AG04450 (cell line): ENCODE data around the gene PDIA6. TPM values are rescaled to one million over a fixed set of nuclear protein-coding genes. Genes with fewer than 3 reads are reported as not detected.

Source experiments
- CTCF ChIA-PET: fragments of 300-600, 350-600 bp; formaldehyde crosslinking; extraction: SDS; loops from one replicate; lab custom pipeline; 2022; ENCODE audit warnings: antibody characterized with exemption, inconsistent platforms; lab: Charles Lee
- POLR2A ChIA-PET: fragments of 350-600 bp; formaldehyde crosslinking; extraction: SDS; loops from one replicate; lab custom pipeline; 2021; ENCODE audit warnings: antibody characterized with exemption, inconsistent platforms; lab: Yijun Ruan, JAX
- DNase-seq: peaks from one replicate; pipeline ENCODE4 v3.0.0-alpha.2; 2011; ENCODE audit warnings: low read depth, low spot score
- H3K27ac ChIP-seq: one replicate; pipeline ENCODE4 v1.5.1; 2012; ENCODE audit warnings: low read depth, low read length, control low read depth
- H3K27me3 ChIP-seq: one replicate; pipeline ENCODE4 v1.6.0; 2012; ENCODE audit warnings: low read length; ENCODE audit not compliant: control insufficient read depth, insufficient read depth
- H3K4me3 ChIP-seq: 2 replicates; pipeline ENCODE4 v1.5.1; 2011; ENCODE audit warnings: mild to moderate bottlenecking, low read depth, low read length, control low read depth
- H3K9me3 ChIP-seq: 2 replicates; pipeline ENCODE4 v1.5.1; 2012; ENCODE audit warnings: low read length; ENCODE audit not compliant: control insufficient read depth, insufficient read depth
- CTCF ChIP-seq: IDR thresholded peaks from 2 replicates; pipeline ENCODE4 v1.5.1; 2011; ENCODE audit warnings: low read depth, low read length, control low read depth, inconsistent platforms
- polyA plus RNA-seq: library from polyadenylated mRNA; depleted of rRNA; stranded (reverse); fragments of >200 nt; gene quantifications from 2 replicates; pipeline ENCODE4 v1.2.3, GENCODE V29; 2011; rRNA removed
- small RNA-seq: library from RNA; depleted of rRNA; stranded (forward); fragments of <200 nt; gene quantifications from one replicate; pipeline ENCODE3, GENCODE V24; 2012; ENCODE audit warnings: low read depth; ENCODE audit not compliant: insufficient read length

The PDIA6 gene
- polyA plus RNA-seq, 1 experiment = 487 TPM

GRCh38 chr2:10741139-10741538, 71.4 kb downstream of the PDIA6 start:
- H3K4me3 ChIP-seq = no peak overlapping the region
- ChIA-PET POLR2A (no interaction called here), CTCF (no interaction called here)
- H3K27me3 ChIP-seq = peaks cover 9% of the 10 kb centered on the region
- DNase-seq = no peak
- no peaks in the 10 kb centered on the region; the same call in 1 of the 2 replicates for H3K9me3 ChIP-seq
- TF ChIP-seq CTCF = no peak
- H3K27ac ChIP-seq = no peak overlapping the region

DNA sequence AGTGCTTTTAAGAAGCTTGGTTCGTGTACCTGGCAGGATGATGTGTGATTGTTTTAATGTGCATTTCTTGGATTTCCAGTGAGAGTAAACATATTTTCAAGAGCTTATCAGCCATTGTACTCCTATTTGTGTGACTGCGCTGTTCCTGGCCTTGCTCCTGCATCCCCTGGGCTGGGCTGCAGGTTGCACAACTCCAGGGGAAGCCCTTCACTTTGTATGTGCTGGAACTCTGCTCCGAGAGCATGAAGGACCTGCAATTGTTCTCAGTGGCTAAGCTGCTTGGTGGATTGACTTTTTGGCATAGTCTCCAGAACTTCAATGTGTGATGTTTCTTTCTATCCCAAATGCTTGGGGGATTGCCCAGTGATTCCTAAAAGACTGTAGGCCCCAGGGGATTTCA, 72.4 kb downstream of the PDIA6 start:
- no peak for DNase-seq
- ChIA-PET CTCF (no interaction called here), POLR2A (interaction anchor here (0.6 kb wide), 1 partner anchor 111 kb away, joined by 4 read pairs; no protein-coding TSS in a partner anchor)
- Histone ChIP-seq H3K27ac (peak overlapping the region; percentile 21), H3K9me3 (no peaks in the 10 kb centered on the region; the same call in 1 of the 2 replicates), H3K4me3 (no peak overlapping the region), H3K27me3 (peaks cover 9% of the 10 kb centered on the region)
- TF ChIP-seq CTCF = no peak

DNA sequence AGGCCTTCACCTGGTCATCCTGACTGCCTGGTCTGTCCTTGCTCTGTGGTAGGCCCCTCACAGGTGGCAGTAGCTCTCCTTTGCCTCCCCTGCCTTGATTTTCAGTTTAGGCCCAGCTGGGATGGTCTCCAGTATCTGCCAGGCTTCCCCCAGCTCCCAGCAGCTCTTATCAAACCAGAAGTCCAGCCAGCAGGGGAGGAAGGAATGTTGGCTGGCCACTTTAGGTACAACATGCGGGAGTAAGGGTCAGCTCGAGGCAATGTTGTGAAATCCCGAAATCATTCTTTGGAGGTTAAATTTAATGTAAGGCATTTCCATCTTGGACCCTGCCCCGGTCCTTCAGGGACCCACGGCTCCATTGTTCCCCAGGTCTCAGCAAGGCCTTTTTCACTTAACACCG, 74.4 kb downstream of the PDIA6 start:
- no peak overlapping the region for H3K4me3 ChIP-seq
- H3K9me3 ChIP-seq = no peaks in the 10 kb centered on the region; the same call in 1 of the 2 replicates
- ChIA-PET CTCF (no interaction called here), POLR2A (no interaction called here)
- H3K27ac ChIP-seq = no peak overlapping the region
- H3K27me3 ChIP-seq = peaks cover 19% of the 10 kb centered on the region
- DNase-seq = no peak
- TF ChIP-seq CTCF = no peak

GRCh38 chr2:10733980-10734379, 78.6 kb downstream of the PDIA6 start:
- Histone ChIP-seq H3K27me3 (peaks cover 21% of the 10 kb centered on the region), H3K4me3 (no peak overlapping the region), H3K9me3 (no peaks in the 10 kb centered on the region), H3K27ac (no peak overlapping the region)
- no peak for TF ChIP-seq CTCF
- POLR2A ChIA-PET = no interaction called here
- CTCF ChIA-PET = no interaction called here
- no peak for DNase-seq

DNA sequence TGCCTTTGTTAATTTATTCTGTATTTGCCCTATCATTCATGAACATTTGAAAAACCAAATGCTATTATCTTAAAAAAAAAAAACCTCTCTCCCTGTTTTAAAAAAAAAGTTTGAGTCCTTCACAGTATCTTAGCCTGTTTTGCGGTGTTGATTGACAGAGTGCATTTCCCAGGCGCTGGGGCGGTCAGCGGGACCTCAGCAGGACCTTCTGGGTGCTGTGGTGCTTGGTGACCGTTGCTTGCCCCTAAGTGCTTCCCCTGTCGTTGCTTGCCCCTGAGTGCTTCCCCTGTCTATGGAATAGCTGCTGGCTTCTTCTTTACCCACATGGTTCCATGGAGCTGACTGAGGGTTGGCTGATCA, 79.0 kb downstream of the PDIA6 start:
- ChIA-PET POLR2A (interaction anchor here (0.7 kb wide), 1 partner anchor 44 kb away, joined by 4 read pairs; no protein-coding TSS in a partner anchor), CTCF (no interaction called here)
- no peak for TF ChIP-seq CTCF
- DNase-seq = no peak
- no peak overlapping the region for H3K4me3 ChIP-seq
- no peak overlapping the region for H3K27ac ChIP-seq
- peaks cover 21% of the 10 kb centered on the region for H3K27me3 ChIP-seq
- no peaks in the 10 kb centered on the region for H3K9me3 ChIP-seq

Small RNAs within 50 kb of the gene (small RNA-seq; reads per million reads assigned to genes)
- gene RNU7-138P (1.6 reads per million), gene RNU7-176P (not detected)

Other genes starting within 250 kb of the PDIA6 start
- gene NOL10, start 122.8 kb downstream of the PDIA6 start, polyA plus RNA-seq = 25.7 and 28.8 TPM in 2 replicates
- gene ATP6V1C2, start 91.2 kb downstream of the PDIA6 start, polyA plus RNA-seq = 0.12 and 0.14 TPM in 2 replicates
- gene KCNF1, start 99.1 kb upstream of the PDIA6 start, polyA plus RNA-seq = 1.0 and 1.1 TPM in 2 replicates